HL-60 (cell line): ENCODE data around the gene NPR3.

Experiments
- DNase-seq, 2 experiments: peaks; one replicate each; pipeline ENCODE4 v3.0.0-alpha.2; 2010 to 2020; ENCODE audit warnings: low read depth in 1 of 2, low spot score in 1 of 2
- H3K27ac ChIP-seq: fragments of 250-450 bp; sonication (Bioruptor Pico); replicated peaks from 2 replicates; pipeline ENCODE4 v1.5.1; 2020; ENCODE audit warnings: mild to moderate bottlenecking, moderate library complexity
- H3K27me3 ChIP-seq: fragments of 250-450 bp; sonication (Bioruptor Pico); 2 replicates; pipeline ENCODE4 v1.5.1; 2021; ENCODE audit warnings: mild to moderate bottlenecking, moderate library complexity; ENCODE audit not compliant: insufficient read depth, poor library complexity, severe bottlenecking
- H3K4me3 ChIP-seq: replicated peaks from 2 replicates; pipeline ENCODE4 v1.5.1; 2011; ENCODE audit warnings: mild to moderate bottlenecking, control low read depth, low read length; ENCODE audit not compliant: insufficient read depth
- CTCF ChIP-seq: IDR thresholded peaks from one replicate; pipeline ENCODE4 v1.5.1; 2011; ENCODE audit warnings: low read length, control low read depth, inconsistent platforms; ENCODE audit not compliant: insufficient read depth
- GABPA ChIP-seq: IDR thresholded peaks from 2 replicates; pipeline ENCODE4 v1.6.1; 2012; ENCODE audit warnings: low read depth
- POLR2AphosphoS5 ChIP-seq: IDR thresholded peaks from 2 replicates; pipeline ENCODE4 v1.6.1; 2012; ENCODE audit warnings: low read depth
- REST ChIP-seq: IDR thresholded peaks from 2 replicates; pipeline ENCODE4 v1.6.1; 2012; ENCODE audit warnings: low read depth; ENCODE audit not compliant: insufficient replicate concordance
- SPI1 ChIP-seq: IDR thresholded peaks from 2 replicates; pipeline ENCODE4 v1.6.1; 2012; ENCODE audit warnings: low read depth, mild to moderate bottlenecking, borderline replicate concordance

Gene NPR3

DNA sequence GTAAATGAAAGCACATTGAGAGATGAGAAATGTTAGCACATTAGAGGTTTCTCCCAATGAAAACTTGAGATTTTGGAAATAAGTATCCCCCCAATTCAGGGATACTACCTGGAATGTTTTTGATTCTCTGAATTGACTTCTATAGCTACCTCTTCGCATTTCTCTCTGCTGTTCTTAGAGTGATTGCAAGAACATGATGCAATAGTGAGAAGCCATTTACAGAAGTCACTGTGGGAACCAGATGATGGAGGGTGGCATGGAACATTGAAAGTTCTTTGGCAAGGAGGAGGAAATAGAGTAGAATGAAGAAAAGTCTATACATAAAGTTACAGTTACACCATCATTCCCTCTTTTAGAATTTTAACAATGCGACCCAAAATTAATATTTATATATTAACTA lies 9.2 kb downstream of the NPR3 start:
- Histone ChIP-seq H3K27me3 (peaks cover 5% of the 10 kb centered on the region), H3K4me3 (no peak overlapping the region), H3K27ac (no peak overlapping the region)
- no peak for DNase-seq
- TF ChIP-seq POLR2AphosphoS5 (no peak), REST (no peak), CTCF (no peak), GABPA (no peak), SPI1 (no peak)

DNA sequence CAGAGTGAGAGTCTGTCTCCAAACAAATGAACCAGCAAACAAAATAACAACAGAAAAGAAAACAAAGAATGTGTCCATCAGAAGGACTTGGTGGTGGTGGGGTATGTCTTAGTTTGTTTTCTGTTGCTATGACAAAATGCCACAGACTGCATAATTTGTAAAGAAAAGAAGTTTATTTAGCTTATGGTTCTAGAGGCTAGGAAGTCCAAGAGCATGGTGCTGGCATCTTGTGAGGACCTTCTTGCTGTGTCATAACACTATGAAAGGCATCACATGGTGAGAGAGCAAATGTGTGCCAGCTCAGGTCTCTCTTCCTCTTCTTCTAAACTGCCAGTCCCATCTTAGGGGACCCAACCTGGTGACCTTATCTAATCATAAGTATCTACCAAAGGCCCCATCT lies 10.5 kb downstream of the NPR3 start:
- TF ChIP-seq REST (no peak), CTCF (no peak), SPI1 (no peak), GABPA (no peak), POLR2AphosphoS5 (no peak)
- H3K4me3 ChIP-seq: no peak overlapping the region
- DNase-seq: no peak

GRCh38 chr5:32722957-32723356 lies 11.8 kb downstream of the NPR3 start:
- peaks cover 11% of the 10 kb centered on the region for H3K27me3 ChIP-seq
- H3K27ac ChIP-seq: no peak overlapping the region
- TF ChIP-seq REST (no peak), CTCF (no peak), POLR2AphosphoS5 (no peak), GABPA (no peak), SPI1 (no peak)
- DNase-seq: no peak
- H3K4me3 ChIP-seq: no peak overlapping the region

More for the DNA sequence above, 10.5 kb downstream of the NPR3 start:
- Histone ChIP-seq H3K27me3 (peaks cover 10% of the 10 kb centered on the region), H3K27ac (no peak overlapping the region)
